ENCODE measurements around the gene KNTC1. TPM values are rescaled to one million over a fixed set of nuclear protein-coding genes. Genes with fewer than 3 reads are reported as not detected.

Gene KNTC1
- total RNA-seq, 1 experiment from 2014 or later, result 110 TPM

- Mint-ChIP-seq H3K27ac (ENCODE audit: unreplicated experiment) (no peak overlapping the region), H3K36me3 (ENCODE audit: insufficient read depth, unreplicated experiment) (peaks cover 30% of the 10 kb centered on the region), H3K9me3 (ENCODE audit: low read depth, unreplicated experiment) (no peaks in the 10 kb centered on the region), H3K4me1 (ENCODE audit: low read depth, unreplicated experiment) (no peaks in the 10 kb centered on the region), H3K4me3 (ENCODE audit: low read depth, unreplicated experiment) (no peak overlapping the region), H3K27me3 (ENCODE audit: unreplicated experiment) (no peaks in the 10 kb centered on the region)
- intact Hi-C loops (cut with micrococcal nuclease; ENCODE audit: unreplicated experiment), result no loop called here
- no peak for TF ChIP-seq CTCF (IDR thresholded peaks at IDR 0.05; ENCODE audit: unreplicated experiment)
- DNase-seq, result no peak
- CTCF ChIA-PET, result no interaction called here
- no TSS peak for BruUV-seq (replicated peaks)
Observed at GRCh38 chr12:122537021-122537420, 10.0 kb downstream of the KNTC1 start.

GRCh38 chr12:122538496-122538895 is 11.4 kb downstream of the KNTC1 start:
- no peaks in the 10 kb centered on the region for H3K9me3 Mint-ChIP-seq (ENCODE audit: low read depth, unreplicated experiment)
- CTCF ChIA-PET, result interaction anchor here (1.2 kb wide), 1 partner anchor 12 kb away, joined by 4 read pairs; the partner anchor contains the start of genes KNTC1 and RSRC2

GRCh38 chr12:122544537-122544936 is 17.5 kb downstream of the KNTC1 start:
- Mint-ChIP-seq H3K27ac (ENCODE audit: unreplicated experiment) (no peak overlapping the region), H3K9me3 (ENCODE audit: low read depth, unreplicated experiment) (no peaks in the 10 kb centered on the region), H3K4me3 (ENCODE audit: low read depth, unreplicated experiment) (no peak overlapping the region), H3K36me3 (ENCODE audit: insufficient read depth, unreplicated experiment) (peaks cover 39% of the 10 kb centered on the region), H3K4me1 (ENCODE audit: low read depth, unreplicated experiment) (no peaks in the 10 kb centered on the region), H3K27me3 (ENCODE audit: unreplicated experiment) (no peaks in the 10 kb centered on the region)
- CTCF ChIA-PET, result no interaction called here
- intact Hi-C loops (cut with micrococcal nuclease; ENCODE audit: unreplicated experiment), result no loop called here
- no peak for TF ChIP-seq CTCF (IDR thresholded peaks at IDR 0.05; ENCODE audit: unreplicated experiment)
- no peak for DNase-seq
- no TSS peak for BruUV-seq (replicated peaks)

More at GRCh38 chr12:122538496-122538895, 11.4 kb downstream of the KNTC1 start:
- Mint-ChIP-seq H3K27me3 (ENCODE audit: unreplicated experiment) (no peaks in the 10 kb centered on the region), H3K36me3 (ENCODE audit: insufficient read depth, unreplicated experiment) (peaks cover 35% of the 10 kb centered on the region), H3K4me3 (ENCODE audit: low read depth, unreplicated experiment) (no peak overlapping the region), H3K27ac (ENCODE audit: unreplicated experiment) (no peak overlapping the region), H3K4me1 (ENCODE audit: low read depth, unreplicated experiment) (no peaks in the 10 kb centered on the region)
- no peak for DNase-seq
- no peak for TF ChIP-seq CTCF (IDR thresholded peaks at IDR 0.05; ENCODE audit: unreplicated experiment)
- intact Hi-C loops (cut with micrococcal nuclease; ENCODE audit: unreplicated experiment), result no loop called here
- no TSS peak for BruUV-seq (replicated peaks)

- DNase-seq, result no peak
- no peaks in the 10 kb centered on the region for H3K27me3 Mint-ChIP-seq (ENCODE audit: unreplicated experiment)
- CTCF ChIA-PET, result no interaction called here
- H3K27ac Mint-ChIP-seq (ENCODE audit: unreplicated experiment), result no peak overlapping the region
- H3K9me3 Mint-ChIP-seq (ENCODE audit: low read depth, unreplicated experiment), result no peaks in the 10 kb centered on the region
- TF ChIP-seq CTCF (IDR thresholded peaks at IDR 0.05; ENCODE audit: unreplicated experiment), result no peak
- BruUV-seq (replicated peaks), result no TSS peak
- H3K36me3 Mint-ChIP-seq (ENCODE audit: insufficient read depth, unreplicated experiment), result peaks cover 44% of the 10 kb centered on the region
- H3K4me3 Mint-ChIP-seq (ENCODE audit: low read depth, unreplicated experiment), result no peak overlapping the region
- intact Hi-C loops (cut with micrococcal nuclease; ENCODE audit: unreplicated experiment), result no loop called here
- no peaks in the 10 kb centered on the region for H3K4me1 Mint-ChIP-seq (ENCODE audit: low read depth, unreplicated experiment)
Observed at GRCh38 chr12:122545855-122546254, 18.8 kb downstream of the KNTC1 start.
